ENCODE results near the gene SUGP2. TPM values are rescaled to one million over a fixed set of nuclear protein-coding genes. Genes with fewer than 3 reads are reported as not detected.

Gene SUGP2
- total and polyA plus RNA-seq, 2 of the 13 experiments (the other 11 are each of a cell fraction or from before 2014, with no cell fraction given), result 40.6 to 57.7 TPM

DNA sequence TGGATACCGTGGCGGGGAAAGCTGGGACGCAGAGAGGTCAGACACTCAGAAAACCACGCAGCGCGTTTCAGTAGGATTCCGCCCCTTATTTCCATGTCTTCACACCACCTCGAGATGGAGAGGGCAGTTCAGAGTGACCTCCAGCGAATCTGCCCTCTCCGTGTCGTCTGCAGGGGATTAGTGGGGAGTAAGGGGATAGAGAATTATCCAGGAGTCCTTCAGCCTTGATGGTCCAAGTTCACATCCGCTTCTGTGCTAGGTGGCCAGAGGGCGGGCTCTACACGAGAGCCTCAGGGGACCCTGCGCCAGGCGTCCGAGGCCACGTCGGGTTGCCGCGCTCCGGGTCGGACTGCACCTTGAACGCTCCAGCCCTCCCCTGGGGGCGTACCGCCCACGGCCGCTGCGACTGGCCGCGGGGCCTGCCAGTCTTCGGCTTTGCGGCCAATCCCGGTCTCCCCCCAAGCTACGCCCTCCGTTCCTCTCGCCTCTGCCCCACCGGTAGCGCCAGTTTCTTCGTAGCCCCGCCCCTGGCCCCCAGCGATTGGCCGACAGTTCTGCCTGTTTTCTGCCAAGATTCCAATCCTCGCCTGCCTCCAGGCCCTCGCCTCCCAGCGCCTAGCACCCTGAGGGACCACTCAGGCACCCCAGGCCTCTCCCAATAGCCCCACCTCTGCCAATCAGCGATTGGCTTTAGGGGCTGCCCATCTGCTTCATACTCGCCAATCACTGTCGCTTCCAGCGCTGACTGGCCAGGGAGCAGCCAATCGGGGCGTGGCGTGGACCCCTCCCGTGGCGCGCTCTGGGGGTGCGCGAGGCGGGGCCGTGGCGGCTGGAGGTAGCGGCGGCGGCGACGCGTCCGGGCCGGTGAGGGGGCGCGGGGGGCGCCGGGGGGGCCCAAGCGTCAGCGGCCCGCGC, 30.1 kb upstream of the SUGP2 start, which contains the start of gene SLC25A42 (continued):
- TF ChIP-seq KAT8 (CRISPR knock-in tag; IDR thresholded peaks at IDR 0.05) (peak; percentile 31; the same call in 1 of the 2 replicates), PHF20 (CRISPR knock-in tag; IDR thresholded peaks at IDR 0.05) (peak; percentile 40; the same call in 1 of the 2 replicates), LCORL (IDR thresholded peaks at IDR 0.05) (no peak), LCORL (CRISPR knock-in tag; IDR thresholded peaks at IDR 0.05) (no peak; the same call in 1 of the 2 replicates), ZNF572 (CRISPR knock-in tag; IDR thresholded peaks at IDR 0.05) (no peak), ZNF234 (CRISPR knock-in tag; conservative IDR thresholded peaks at IDR 0.05) (no peak), ZNF274 (CRISPR knock-in tag; IDR thresholded peaks at IDR 0.05) (0 out of 2 replicates have a peak, but pooled peaks have one; percentile 42), GLI4 (CRISPR knock-in tag; IDR thresholded peaks at IDR 0.05; ENCODE audit: borderline replicate concordance) (no peak), SOX6 (IDR thresholded peaks at IDR 0.05) (no peak), SOX6 (CRISPR knock-in tag; IDR thresholded peaks at IDR 0.05) (peak; percentile 10), MAFK (conservative IDR thresholded peaks at IDR 0.05 in 1 of 2, IDR thresholded peaks at IDR 0.05 in 1 of 2; ENCODE audit: low read length in 2 of 2) (no peak), ZNF768 (CRISPR knock-in tag; IDR thresholded peaks at IDR 0.05) (peak; percentile 88; the same call in 1 of the 2 replicates), ZNF749 (CRISPR knock-in tag; IDR thresholded peaks at IDR 0.05; ENCODE audit: borderline replicate concordance) (no peak), MAF1 (CRISPR knock-in tag; IDR thresholded peaks at IDR 0.05; ENCODE audit: borderline replicate concordance) (0 out of 2 replicates have a peak, but pooled peaks have one; percentile 57), MIER3 (CRISPR knock-in tag; IDR thresholded peaks at IDR 0.05; ENCODE audit: borderline replicate concordance) (peak; percentile 36; the same call in 1 of the 2 replicates), FOXC1 (CRISPR knock-in tag; IDR thresholded peaks at IDR 0.05; ENCODE audit: borderline replicate concordance) (peak; percentile 29; the same call in 1 of the 2 replicates), FOXA1 (IDR thresholded peaks at IDR 0.05) (no peak), FOXA1 (CRISPR knock-in tag; IDR thresholded peaks at IDR 0.05) (no peak), RBFOX2 (IDR thresholded peaks at IDR 0.05; ENCODE audit: low read depth, low read length) (peak; percentile 82), MYPOP (CRISPR knock-in tag; IDR thresholded peaks at IDR 0.05) (0 out of 2 replicates have a peak, but pooled peaks have one; percentile 15), NFE2 (CRISPR knock-in tag; IDR thresholded peaks at IDR 0.05) (no peak), ZNF781 (CRISPR knock-in tag; IDR thresholded peaks at IDR 0.05; ENCODE audit: borderline replicate concordance, not compliant biosample characterization) (no peak), KDM6A (CRISPR knock-in tag; IDR thresholded peaks at IDR 0.05; ENCODE audit: low read depth) (no peak), ZNF17 (CRISPR knock-in tag; IDR thresholded peaks at IDR 0.05) (no peak), TARDBP (CRISPR knock-in tag; IDR thresholded peaks at IDR 0.05) (no peak; the same call in 1 of the 2 replicates), EED (CRISPR knock-in tag; IDR thresholded peaks at IDR 0.05) (no peak)
- TF ChIP-seq, protein P1, sequence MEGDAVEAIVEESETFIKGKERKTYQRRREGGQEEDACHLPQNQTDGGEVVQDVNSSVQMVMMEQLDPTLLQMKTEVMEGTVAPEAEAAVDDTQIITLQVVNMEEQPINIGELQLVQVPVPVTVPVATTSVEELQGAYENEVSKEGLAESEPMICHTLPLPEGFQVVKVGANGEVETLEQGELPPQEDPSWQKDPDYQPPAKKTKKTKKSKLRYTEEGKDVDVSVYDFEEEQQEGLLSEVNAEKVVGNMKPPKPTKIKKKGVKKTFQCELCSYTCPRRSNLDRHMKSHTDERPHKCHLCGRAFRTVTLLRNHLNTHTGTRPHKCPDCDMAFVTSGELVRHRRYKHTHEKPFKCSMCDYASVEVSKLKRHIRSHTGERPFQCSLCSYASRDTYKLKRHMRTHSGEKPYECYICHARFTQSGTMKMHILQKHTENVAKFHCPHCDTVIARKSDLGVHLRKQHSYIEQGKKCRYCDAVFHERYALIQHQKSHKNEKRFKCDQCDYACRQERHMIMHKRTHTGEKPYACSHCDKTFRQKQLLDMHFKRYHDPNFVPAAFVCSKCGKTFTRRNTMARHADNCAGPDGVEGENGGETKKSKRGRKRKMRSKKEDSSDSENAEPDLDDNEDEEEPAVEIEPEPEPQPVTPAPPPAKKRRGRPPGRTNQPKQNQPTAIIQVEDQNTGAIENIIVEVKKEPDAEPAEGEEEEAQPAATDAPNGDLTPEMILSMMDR (CRISPR knock-in tag; IDR thresholded peaks at IDR 0.05), result peak; percentile 43
- TF ChIP-seq, protein P2, sequence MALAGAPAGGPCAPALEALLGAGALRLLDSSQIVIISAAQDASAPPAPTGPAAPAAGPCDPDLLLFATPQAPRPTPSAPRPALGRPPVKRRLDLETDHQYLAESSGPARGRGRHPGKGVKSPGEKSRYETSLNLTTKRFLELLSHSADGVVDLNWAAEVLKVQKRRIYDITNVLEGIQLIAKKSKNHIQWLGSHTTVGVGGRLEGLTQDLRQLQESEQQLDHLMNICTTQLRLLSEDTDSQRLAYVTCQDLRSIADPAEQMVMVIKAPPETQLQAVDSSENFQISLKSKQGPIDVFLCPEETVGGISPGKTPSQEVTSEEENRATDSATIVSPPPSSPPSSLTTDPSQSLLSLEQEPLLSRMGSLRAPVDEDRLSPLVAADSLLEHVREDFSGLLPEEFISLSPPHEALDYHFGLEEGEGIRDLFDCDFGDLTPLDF (CRISPR knock-in tag; IDR thresholded peaks at IDR 0.05), result peak; percentile 35; the same call in 1 of the 2 replicates
